Measurements from ENCODE around the gene TAP2. TPM values are rescaled to one million over a fixed set of nuclear protein-coding genes. Genes with fewer than 3 reads are reported as not detected.

Gene TAP2
- total and polyA plus RNA-seq, 2 experiments from 2014 or later: 4.9 to 102 TPM

- H3K4me1 ChIP-seq (ENCODE audit: insufficient read depth): no peaks in the 10 kb centered on the region
- H3K36me3 Mint-ChIP-seq (ENCODE audit: low read depth): no peaks in the 10 kb centered on the region
- H3K27ac ChIP-seq (ENCODE audit: low read depth): no peak overlapping the region
- no peaks in the 10 kb centered on the region for H3K9me2 ChIP-seq (ENCODE audit: insufficient read depth)
- no peak for ATAC-seq
- peaks cover 4% of the 10 kb centered on the region for H3K27me3 Mint-ChIP-seq (ENCODE audit: insufficient read depth, low read depth, poor library complexity)
- no peaks in the 10 kb centered on the region for H4K20me1 ChIP-seq (replicated peaks; ENCODE audit: insufficient read depth)
- no peak overlapping the region; the same call in 2 of the 3 replicates for H3K4me3 Mint-ChIP-seq
- H3K9me3 Mint-ChIP-seq: no peaks in the 10 kb centered on the region
- no peaks in the 10 kb centered on the region for H3K4me1 Mint-ChIP-seq
- no peaks in the 10 kb centered on the region for H3K36me3 ChIP-seq (ENCODE audit: insufficient read depth)
- H3K4me2 ChIP-seq: no peak overlapping the region
- no peaks in the 10 kb centered on the region for H3K27me3 ChIP-seq (ENCODE audit: insufficient read depth)
- TF ChIP-seq JUNB (IDR thresholded peaks at IDR 0.05; ENCODE audit: unreplicated experiment) (no peak), NANOG (IDR thresholded peaks at IDR 0.05; ENCODE audit: borderline replicate concordance) (no peak), REST (IDR thresholded peaks at IDR 0.05; ENCODE audit: unreplicated experiment) (no peak), STAT1 (IDR thresholded peaks at IDR 0.05; ENCODE audit: unreplicated experiment) (no peak), ETS1 (IDR thresholded peaks at IDR 0.05) (no peak), CREB1 (CRISPR knock-in tag; IDR thresholded peaks at IDR 0.05; ENCODE audit: low read depth) (no peak), ZNF462 (CRISPR knock-in tag; IDR thresholded peaks at IDR 0.05) (no peak), EZH2phosphoT487 (IDR thresholded peaks at IDR 0.05; ENCODE audit: unreplicated experiment) (no peak), CTCF (conservative IDR thresholded peaks at IDR 0.05; ENCODE audit: low read depth in 2 of 2) (no peak), EZH2 (IDR thresholded peaks at IDR 0.05; ENCODE audit: low read depth, unreplicated experiment) (no peak), ZNF331 (CRISPR knock-in tag; IDR thresholded peaks at IDR 0.05; ENCODE audit: low read depth) (no peak), ZNF114 (CRISPR knock-in tag; IDR thresholded peaks at IDR 0.05) (no peak), POLR2AphosphoS5 (IDR thresholded peaks at IDR 0.05; ENCODE audit: low read depth) (no peak)
- H3K4me3 ChIP-seq: no peak overlapping the region
- no peak overlapping the region for H2AFZ ChIP-seq
- no peaks in the 10 kb centered on the region for H3K79me2 ChIP-seq (replicated peaks; ENCODE audit: insufficient read depth)
- DNase-seq (ENCODE audit: low spot score): no peak
- H3K27ac Mint-ChIP-seq: no peak overlapping the region
- H3F3A ChIP-seq (replicated peaks; ENCODE audit: low read depth): no peaks in the 10 kb centered on the region
Observed at GRCh38 chr6:32886681-32887383, 48.3 kb upstream of the TAP2 start.

Measured in GM23338 (cell line).